NK-92 (cell line): ENCODE data around the gene FAM240B.

Experiments used
- DNase-seq: peaks from one replicate; lab custom pipeline; 2025; ENCODE audit not compliant: unreplicated experiment; lab: John Stamatoyannopoulos, UW

Gene FAM240B

GRCh38 chr9:38670542-38671371, 49.2 kb downstream of the FAM240B start:
- DNase-seq: no peak

GRCh38 chr9:38668791-38669466, 51.0 kb downstream of the FAM240B start:
- no peak for DNase-seq

- DNase-seq: no peak
Measured at GRCh38 chr9:38662763-38663593, 57.0 kb downstream of the FAM240B start.

- no peak for DNase-seq
Measured at GRCh38 chr9:38659538-38659937, 60.4 kb downstream of the FAM240B start.

- no peak for DNase-seq
Measured at GRCh38 chr9:38656896-38657295, 63.0 kb downstream of the FAM240B start.

- no peak for DNase-seq
Measured at GRCh38 chr9:38652486-38652885, 67.4 kb downstream of the FAM240B start.

GRCh38 chr9:38652044-38652443, 67.9 kb downstream of the FAM240B start:
- DNase-seq: no peak

- DNase-seq: no peak
Measured at GRCh38 chr9:38651400-38652042, 68.4 kb downstream of the FAM240B start.

GRCh38 chr9:38650564-38650963, 69.4 kb downstream of the FAM240B start:
- no peak for DNase-seq

GRCh38 chr9:38649731-38650363, 70.1 kb downstream of the FAM240B start:
- DNase-seq: no peak

- no peak for DNase-seq
Measured at GRCh38 chr9:38644601-38645000, 75.3 kb downstream of the FAM240B start.
